ENCODE results near the gene TJP3. TPM values are rescaled to one million over a fixed set of nuclear protein-coding genes. Genes with fewer than 3 reads are reported as not detected.

The TJP3 gene
- total and polyA plus RNA-seq, 8 donors: 11.2 to 36.2 (median 15.7) TPM

DNA sequence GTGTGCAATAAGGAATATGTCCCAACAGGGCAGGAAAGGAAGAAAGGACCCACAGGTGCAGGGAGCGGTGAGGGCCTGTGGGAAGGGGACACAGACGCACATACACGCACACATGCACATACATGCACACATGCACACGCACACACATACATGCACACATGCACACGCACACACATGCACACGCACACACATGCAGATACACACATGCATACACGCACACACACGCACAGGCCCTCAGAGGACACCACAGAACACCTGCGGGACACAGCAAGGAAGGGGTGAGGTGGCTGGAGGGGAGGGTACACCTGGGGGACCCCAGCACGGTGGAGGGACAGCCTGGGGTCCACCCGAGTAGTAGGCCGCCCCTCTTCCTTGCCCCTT, 20.8 kb upstream of the TJP3 start:
- H3K4me3 ChIP-seq: no peak overlapping the region

DNA sequence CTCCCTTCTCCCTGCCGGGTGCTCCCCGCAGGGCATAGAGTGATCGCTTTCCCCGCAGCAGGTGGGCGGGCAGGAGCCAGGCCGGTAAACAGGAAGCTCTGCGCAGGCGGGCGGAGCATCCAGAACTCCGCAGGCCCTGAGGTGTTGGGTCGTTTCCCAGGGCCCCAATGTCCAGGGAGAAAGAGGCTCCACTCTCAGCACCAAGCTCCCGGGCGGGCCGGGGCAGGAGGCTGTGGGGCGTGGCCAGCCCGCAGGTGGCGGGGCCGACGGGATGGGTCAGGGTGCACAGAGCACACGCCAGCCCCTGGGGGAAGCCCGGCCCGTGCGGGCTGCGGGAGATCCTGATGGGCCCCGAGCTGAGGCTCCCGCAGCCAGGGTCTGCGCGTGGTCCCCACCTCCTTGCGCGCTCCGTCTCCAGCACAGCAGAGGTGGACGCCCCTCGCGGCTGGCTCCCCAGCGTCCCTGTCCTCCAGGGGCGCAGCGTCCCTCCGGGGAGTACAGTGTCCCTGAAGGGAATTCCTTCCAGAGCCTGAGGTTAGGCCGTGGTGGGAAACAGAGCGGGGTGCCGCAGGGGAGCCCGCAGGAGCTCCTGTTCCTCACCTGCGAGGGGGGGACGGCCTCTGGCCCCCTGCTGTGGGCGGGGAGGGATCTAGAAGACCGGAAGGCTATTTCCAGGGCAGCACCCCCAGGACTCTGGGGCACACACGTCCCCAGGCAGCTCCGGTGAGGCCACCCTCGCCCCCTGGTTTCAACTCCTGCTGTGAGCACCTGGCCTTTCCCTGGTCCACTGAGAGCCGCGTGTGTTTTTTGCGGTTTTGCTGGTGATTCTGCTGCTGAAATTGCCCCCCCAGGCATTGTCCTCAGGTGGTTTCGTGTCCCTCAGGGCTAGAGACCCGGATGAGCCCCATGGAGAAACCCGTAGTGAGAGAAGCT, 20.1 kb upstream of the TJP3 start:
- H3K4me3 ChIP-seq: peak overlapping the region in 1 of 2 donors; percentile 6
- peaks cover 0 to 12% of the 10 kb centered on the region in 2 donors for H3K36me3 ChIP-seq
- H3K27ac ChIP-seq: no peak overlapping the region
- peak in 1 of 4 donors; percentile 86 for DNase-seq
- H3K4me1 ChIP-seq: peaks cover 0 to 25% of the 10 kb centered on the region in 2 donors
- ATAC-seq: peak; percentile 70
- H3K27me3 ChIP-seq: peaks cover 0 to 5% of the 10 kb centered on the region in 2 donors
- TF ChIP-seq, protein P1, sequence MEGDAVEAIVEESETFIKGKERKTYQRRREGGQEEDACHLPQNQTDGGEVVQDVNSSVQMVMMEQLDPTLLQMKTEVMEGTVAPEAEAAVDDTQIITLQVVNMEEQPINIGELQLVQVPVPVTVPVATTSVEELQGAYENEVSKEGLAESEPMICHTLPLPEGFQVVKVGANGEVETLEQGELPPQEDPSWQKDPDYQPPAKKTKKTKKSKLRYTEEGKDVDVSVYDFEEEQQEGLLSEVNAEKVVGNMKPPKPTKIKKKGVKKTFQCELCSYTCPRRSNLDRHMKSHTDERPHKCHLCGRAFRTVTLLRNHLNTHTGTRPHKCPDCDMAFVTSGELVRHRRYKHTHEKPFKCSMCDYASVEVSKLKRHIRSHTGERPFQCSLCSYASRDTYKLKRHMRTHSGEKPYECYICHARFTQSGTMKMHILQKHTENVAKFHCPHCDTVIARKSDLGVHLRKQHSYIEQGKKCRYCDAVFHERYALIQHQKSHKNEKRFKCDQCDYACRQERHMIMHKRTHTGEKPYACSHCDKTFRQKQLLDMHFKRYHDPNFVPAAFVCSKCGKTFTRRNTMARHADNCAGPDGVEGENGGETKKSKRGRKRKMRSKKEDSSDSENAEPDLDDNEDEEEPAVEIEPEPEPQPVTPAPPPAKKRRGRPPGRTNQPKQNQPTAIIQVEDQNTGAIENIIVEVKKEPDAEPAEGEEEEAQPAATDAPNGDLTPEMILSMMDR (IDR thresholded peaks at IDR 0.05): no peak
- intact Hi-C loops (cut with DNase I): no loop called here
- peaks cover 0 to 9% of the 10 kb centered on the region in 2 donors for H3K9me3 ChIP-seq

More for the DNA sequence above, 20.8 kb upstream of the TJP3 start:
- H3K27ac ChIP-seq: no peak overlapping the region
- peaks cover 0 to 9% of the 10 kb centered on the region in 2 donors for H3K9me3 ChIP-seq
- intact Hi-C loops (cut with DNase I): no loop called here
- H3K4me1 ChIP-seq: peaks cover 0 to 26% of the 10 kb centered on the region in 2 donors
- ATAC-seq: no peak
- H3K27me3 ChIP-seq: peaks cover 0 to 5% of the 10 kb centered on the region in 2 donors
- DNase-seq: no peak
- TF ChIP-seq, protein P1 (IDR thresholded peaks at IDR 0.05): no peak
- peaks cover 0 to 12% of the 10 kb centered on the region in 2 donors for H3K36me3 ChIP-seq

DNA sequence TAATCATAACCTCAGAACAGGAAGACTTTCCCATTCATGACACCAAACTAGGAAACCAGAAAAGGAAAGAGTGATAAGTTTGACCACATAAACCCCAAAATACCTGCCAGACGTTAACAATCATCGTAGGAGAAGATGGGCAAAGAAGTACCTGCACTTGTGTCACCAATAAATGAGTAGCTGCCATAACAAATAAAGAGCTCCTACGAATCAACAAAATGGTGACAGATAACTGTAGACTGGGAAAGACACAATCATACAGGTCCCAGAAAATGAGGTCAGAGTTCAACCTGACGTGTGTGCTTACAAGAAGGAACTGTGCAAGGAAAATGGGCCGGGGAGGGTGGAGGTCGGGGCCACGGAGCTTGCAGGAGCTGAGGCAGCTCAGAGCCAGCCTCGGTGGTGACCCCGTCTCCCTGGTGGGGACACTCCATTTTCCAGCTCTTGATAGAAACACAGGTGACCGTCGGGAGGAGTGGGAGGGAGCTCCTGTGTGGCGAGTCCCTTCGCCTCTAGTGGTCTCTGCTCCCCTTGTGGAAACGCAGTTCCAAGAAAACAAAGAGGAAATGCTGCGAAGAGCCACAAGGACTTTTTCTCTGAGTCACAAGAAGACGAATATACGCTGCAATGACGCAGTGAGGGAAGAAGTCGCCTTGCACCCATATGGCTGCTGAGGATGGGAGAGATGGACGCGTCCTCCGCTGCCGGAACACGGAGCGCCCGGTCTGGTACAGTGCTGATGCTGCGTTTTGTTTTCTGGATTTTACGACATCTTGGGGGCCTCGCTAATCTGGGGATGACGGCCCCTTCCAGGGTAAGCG, 17.4 kb upstream of the TJP3 start:
- intact Hi-C loops (cut with DNase I): no loop called here
- ATAC-seq (no peak), DNase-seq (peak in 1 of 4 donors; percentile 64)
- Histone ChIP-seq H3K27ac (no peak overlapping the region), H3K9me3 (no peaks in the 10 kb centered on the region), H3K4me1 (peaks cover 0 to 18% of the 10 kb centered on the region in 2 donors), H3K4me3 (no peak overlapping the region), H3K36me3 (peaks cover 0 to 17% of the 10 kb centered on the region in 2 donors), H3K27me3 (peaks cover 0 to 5% of the 10 kb centered on the region in 2 donors)
- TF ChIP-seq, protein P1 (IDR thresholded peaks at IDR 0.05): no peak

DNA sequence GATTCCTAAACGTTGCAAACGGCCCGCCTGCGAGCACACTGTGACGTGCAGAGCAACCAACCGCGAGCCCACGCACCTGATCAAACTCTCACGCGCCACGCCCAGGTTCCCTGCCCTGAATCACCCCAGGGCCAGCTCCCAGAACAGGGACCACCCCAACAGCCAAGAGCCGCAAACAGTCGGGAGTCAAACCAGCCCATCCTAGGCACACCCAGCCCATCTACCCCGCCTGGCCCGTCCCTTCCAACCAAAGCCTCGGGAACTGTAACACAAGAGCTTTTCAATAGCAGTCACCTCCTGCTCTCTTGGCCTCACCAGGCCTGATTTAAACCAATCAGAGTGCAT, 16.8 kb upstream of the TJP3 start:
- TF ChIP-seq, protein P1 (IDR thresholded peaks at IDR 0.05): no peak
- intact Hi-C loops (cut with DNase I): no loop called here
- peaks cover 0 to 21% of the 10 kb centered on the region in 2 donors for H3K36me3 ChIP-seq
- H3K27ac ChIP-seq: no peak overlapping the region
- H3K4me1 ChIP-seq: peaks cover 0 to 21% of the 10 kb centered on the region in 2 donors
- DNase-seq: no peak
- peaks cover 0 to 5% of the 10 kb centered on the region in 2 donors for H3K27me3 ChIP-seq
- no peak for ATAC-seq
- H3K9me3 ChIP-seq: no peaks in the 10 kb centered on the region
- no peak overlapping the region for H3K4me3 ChIP-seq
